NCI-H748 (cell line): Measurements from ENCODE around the gene PLCD1.
"Not testable (repeated sequence)": the region's sequence is repeated elsewhere in the genome, so short reads cannot be mapped to it uniquely, and the experiment has no call there.

Experiments used
- DNase-seq: peaks from one replicate; lab custom pipeline; 2025; ENCODE audit not compliant: unreplicated experiment; lab: John Stamatoyannopoulos, UW

Gene PLCD1

GRCh38 chr3:38038447-38038911 lies 9.0 kb upstream of the PLCD1 start:
- no peak for DNase-seq

- DNase-seq = no peak
Observed at GRCh38 chr3:38036906-38037305, 7.5 kb upstream of the PLCD1 start.

DNA sequence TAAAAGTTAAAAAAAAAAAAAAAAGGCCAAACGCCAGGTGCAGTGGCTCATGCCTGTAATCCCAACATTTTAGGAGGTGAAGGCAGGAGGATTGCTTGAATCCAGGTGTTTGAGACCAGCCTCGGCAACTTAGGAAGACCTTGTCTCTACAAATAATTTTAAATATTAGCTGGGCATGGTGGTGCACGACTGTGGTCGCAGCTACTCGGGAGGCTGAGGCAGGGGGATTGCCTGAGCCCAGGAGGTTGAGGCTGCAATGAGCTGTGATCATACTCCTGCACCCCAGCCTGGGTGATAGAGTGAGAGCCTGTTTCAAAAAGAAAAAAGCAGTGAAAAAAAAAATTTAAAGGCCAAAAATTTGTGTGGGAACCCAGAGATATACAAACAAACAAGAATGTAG lies 6.8 kb upstream of the PLCD1 start:
- DNase-seq = no peak

- not testable (repeated sequence) for DNase-seq
Observed at GRCh38 chr3:38034335-38034734, 4.9 kb upstream of the PLCD1 start.

GRCh38 chr3:38033586-38033985 lies 4.1 kb upstream of the PLCD1 start:
- not testable (repeated sequence) for DNase-seq

GRCh38 chr3:38032328-38032865 lies 3.0 kb upstream of the PLCD1 start:
- no peak for DNase-seq

DNA sequence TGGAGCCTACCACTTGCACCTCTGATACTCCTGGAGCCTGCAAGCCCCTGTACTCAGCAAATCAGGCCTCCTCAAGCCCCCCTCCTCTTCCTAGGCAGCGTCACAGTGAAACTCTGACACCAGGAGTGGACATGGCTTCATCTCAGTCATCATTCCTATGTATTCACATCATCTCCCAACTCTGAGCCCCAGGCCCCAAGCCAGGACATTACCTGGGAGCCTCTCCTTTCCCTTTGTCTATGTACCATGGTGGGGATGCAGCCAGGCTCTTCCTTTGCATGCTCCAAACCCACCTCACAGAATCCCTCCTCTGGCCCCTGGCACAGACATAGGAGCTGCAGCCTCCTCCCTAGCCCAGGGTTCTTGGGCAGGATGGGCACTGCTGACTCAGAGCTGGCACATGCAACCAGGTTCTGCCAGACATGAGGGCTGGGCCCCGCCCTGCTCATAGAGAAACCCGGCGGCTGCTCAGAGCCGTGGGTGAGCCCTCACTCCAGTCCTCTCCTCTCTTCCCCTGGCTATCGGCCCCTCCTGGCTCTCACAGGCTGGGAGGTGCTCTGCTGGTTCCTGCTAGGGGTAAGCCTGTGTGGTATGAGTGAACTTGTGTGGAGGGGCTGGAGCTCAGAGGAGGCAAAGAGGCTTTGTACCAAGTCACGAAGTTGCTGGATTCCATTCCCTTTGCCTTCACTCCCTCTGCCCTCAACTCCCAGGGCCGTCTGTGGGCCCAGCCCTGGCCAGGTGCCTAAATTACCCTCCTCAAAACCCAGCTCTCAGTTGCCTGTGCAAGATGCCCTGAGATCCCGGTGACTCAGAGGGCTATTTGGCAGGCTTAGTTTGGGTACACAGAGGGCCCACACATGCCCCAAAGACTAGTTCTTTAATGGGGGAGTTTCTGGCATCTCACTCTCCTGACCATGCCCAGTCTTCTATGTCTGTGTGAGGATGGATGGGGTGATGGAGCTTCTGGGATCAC lies 1.9 kb upstream of the PLCD1 start:
- no peak for DNase-seq

GRCh38 chr3:38030126-38031021 lies 932 bp upstream of the PLCD1 start:
- no peak for DNase-seq

GRCh38 chr3:38028621-38029361 lies 651 bp downstream of the PLCD1 start:
- DNase-seq = no peak

GRCh38 chr3:38027466-38028465 lies 1.7 kb downstream of the PLCD1 start:
- no peak for DNase-seq

DNA sequence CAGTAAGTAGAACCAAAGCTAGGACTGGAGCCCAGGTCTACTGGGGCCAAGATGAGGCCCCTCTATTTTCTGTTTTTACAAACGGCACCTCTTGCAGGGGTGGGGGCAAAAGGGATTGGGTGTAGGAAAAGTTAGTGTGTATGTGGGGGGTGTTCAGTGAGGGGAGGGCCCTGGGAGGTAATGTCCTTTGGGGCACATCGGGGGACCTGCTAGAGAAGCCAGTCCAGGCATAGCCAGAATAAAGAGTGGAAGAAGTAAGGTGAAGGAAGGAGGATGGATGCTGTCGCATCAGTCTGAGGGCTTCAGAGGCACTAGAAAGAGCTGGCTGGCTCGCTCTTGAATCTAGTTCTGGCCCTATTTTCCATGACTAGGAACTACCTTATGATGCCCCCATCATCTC lies 2.6 kb downstream of the PLCD1 start:
- DNase-seq = no peak

- DNase-seq = no peak
Observed at GRCh38 chr3:38022896-38023709, 6.3 kb downstream of the PLCD1 start.

DNA sequence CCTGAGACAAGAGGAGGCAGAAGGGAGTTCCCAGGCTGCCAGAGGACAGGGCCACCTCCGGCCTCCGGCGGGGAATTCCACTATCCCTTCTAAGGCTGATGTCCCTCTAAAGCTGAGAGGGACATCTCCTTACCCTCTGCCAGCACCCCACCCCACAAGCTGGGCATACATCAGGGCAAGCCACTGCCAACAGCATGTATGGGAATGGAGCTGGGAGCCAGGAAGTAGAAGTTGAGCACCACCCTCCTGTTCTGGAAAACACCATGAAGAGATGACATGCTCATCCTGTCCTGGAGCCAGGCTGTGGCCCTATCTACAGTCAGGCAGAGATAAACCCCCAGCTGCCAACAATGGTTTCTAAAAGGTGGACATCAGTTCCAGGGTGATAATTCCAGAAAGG lies 7.1 kb downstream of the PLCD1 start:
- DNase-seq = no peak

- DNase-seq = no peak
Observed at GRCh38 chr3:38021196-38021595, 8.2 kb downstream of the PLCD1 start.

DNA sequence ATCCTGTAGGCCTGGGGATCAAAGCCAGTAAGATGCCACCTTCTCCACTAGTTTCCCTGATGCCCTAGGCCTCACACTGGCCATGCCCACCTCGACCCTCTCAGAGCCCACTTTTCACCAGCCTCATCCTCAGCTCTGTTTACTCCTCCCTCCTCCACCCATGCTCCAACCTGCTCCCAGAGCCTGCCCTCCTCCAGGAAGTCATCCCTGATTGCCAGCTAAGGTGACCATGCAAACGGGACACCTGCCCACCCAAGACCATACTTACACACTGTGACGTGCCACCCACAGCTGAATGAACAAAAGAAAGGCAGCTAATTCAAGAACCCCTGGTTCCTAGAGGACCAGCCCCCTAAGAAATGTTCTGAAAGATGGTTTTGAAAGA lies 9.1 kb downstream of the PLCD1 start:
- no peak for DNase-seq

- DNase-seq = no peak
Observed at GRCh38 chr3:38019658-38020341, 9.6 kb downstream of the PLCD1 start.

GRCh38 chr3:38018296-38019266 lies 10.9 kb downstream of the PLCD1 start:
- no peak for DNase-seq
